Heart left ventricle (tissue), 16 donors: ENCODE data around the gene REL. TPM values are rescaled to one million over a fixed set of nuclear protein-coding genes. Genes with fewer than 3 reads are reported as not detected.

Experiments used
- ATAC-seq, 4 donors: fragments of 200-7000 bp; cut with Tn5 transposase; one replicate each; pipeline ENCODE4 v1.9.1; 2020 to 2022; ENCODE audit warnings: moderate library complexity in 4 of 4, mild to moderate bottlenecking in 3 of 4, moderate number of reproducible peaks in 1 of 4
- DNase-seq, 5 donors: peaks; one replicate each; pipeline ENCODE4 v3.0.0-alpha.2; 2020
- H3K27ac ChIP-seq, 12 donors: fragments of 200-600 bp; sonication (generic) in 4 of 12; one replicate each; pipeline versions ENCODE4 v1.5.0 to v1.8.0; 2016 to 2022; ENCODE audit warnings: mild to moderate bottlenecking in 2 of 12
- H3K27me3 ChIP-seq, 9 donors: fragments of 200-600 bp; sonication (generic) in 2 of 9; one replicate each; pipeline versions ENCODE4 v1.5.1 to v1.8.0; 2016 to 2022; ENCODE audit warnings: mild to moderate bottlenecking in 3 of 9
- H3K36me3 ChIP-seq, 9 donors: fragments of 200-600 bp; sonication (generic) in 2 of 9; one replicate each; pipeline versions ENCODE4 v1.5.0 to v1.8.0; 2018 to 2022; ENCODE audit warnings: mild to moderate bottlenecking in 2 of 9
- H3K4me1 ChIP-seq, 12 donors: fragments of 200-600 bp; sonication (generic) in 4 of 12; one replicate each; pipeline versions ENCODE4 v1.5.0 to v1.8.0; 2016 to 2022; ENCODE audit warnings: mild to moderate bottlenecking in 3 of 12
- H3K4me3 ChIP-seq, 12 donors: fragments of 200-600 bp; sonication (generic) in 4 of 12; one replicate each; pipeline versions ENCODE4 v1.5.0 to v1.8.0; 2017 to 2022; ENCODE audit warnings: mild to moderate bottlenecking in 9 of 12, moderate library complexity in 4 of 12
- H3K9me3 ChIP-seq, 12 donors: fragments of 200-600 bp; sonication (generic) in 4 of 12; one replicate each; pipeline versions ENCODE4 v1.5.0 to v1.8.0; 2016 to 2022; ENCODE audit warnings: mild to moderate bottlenecking in 1 of 12
- POLR2A ChIP-seq, 2 donors: fragments of 450-650 bp; IDR thresholded peaks; one replicate each; pipeline ENCODE4 v1.6.1; 2017; ENCODE audit warnings: antibody characterized with exemption in 2 of 2, mild to moderate bottlenecking in 2 of 2, moderate library complexity in 2 of 2
- WGBS, 4 donors: extraction: QIAGEN DNeasy Blood & Tissue Kit in 2 of 4; methylation state at CpG; one replicate each; pipeline versions ENCODE4 v1.1.5 to v1.1.7; 2013 to 2018; 5-methylcytosine and 5-hydroxymethylcytosine counted together
- intact Hi-C, 10 donors: fragments of 100-400 bp; cut with DNase I; formaldehyde crosslinking; loops; one replicate each; pipeline versions ENCODE4 v1.11.1 to v1.14.2; 2022
- polyA plus RNA-seq, 2 donors: library from polyadenylated mRNA; stranded (reverse); fragments of 200-250 nt; gene quantifications; one replicate each; pipeline ENCODE4 v1.2.3, GENCODE V29; 2013
- total RNA-seq, 9 donors: library from RNA; depleted of rRNA in 2 of 9; stranded (reverse); fragments of >200 nt in 2 of 9; fragmentation: NEBNext Ultra II Directional in 3 of 9; extraction: Animal tissue kit (Norgen Biotek cat#: 25700) in 3 of 9; gene quantifications; one replicate each; pipeline versions ENCODE4 v1.1.0 to v1.2.4, GENCODE V29; 2016 to 2023
- TF ChIP-seq, protein P1 (sequence below), 12 donors: fragments of 200-600 bp; sonication (generic) in 4 of 12; IDR thresholded peaks; one replicate each; pipeline versions ENCODE4 v1.5.0 to v1.8.0; 2018 to 2022; ENCODE audit warnings: antibody characterized with exemption in 12 of 12, mild to moderate bottlenecking in 5 of 12
- donor health status: ischemic (EF 13 %, LVEDD 7.1; RV severe dilation, severe dysfunction).
- donor health status: healthy with polysubstance abuse.
- donor health status: DM: no; HTN: yes; CAD: no.
- donor health status: DM: no; HTN: no; CAD: no.
- donor health status: ischemic (EF 25% LVEDD 6.9; RV normal size, moderate dysfunction).
- donor health status: ischemic (EF 25% LVEDD 5.7; RV mildly dilated, moderate dysfunction).
- donor health status: healthy.
- donor health status: DM: yes; HTN: yes; CAD: no.
- donor health status: ischemic (EF 35%, LVEDD 5.7; RV mildly dilated, moderate dysfunction).
- donor health status: nonischemic (EF 11% LVEDD 7.7; RV severe dilation, severe dysfunction).
- donor health status: DM: yes; HTN: yes; CAD: no.
- donor health status: PGD.
- donor health status: ischemic (EF 29% LVEDD 5.4; RV normal size, mild dysfunction).
- donor health status: nonischemic (EF 23%, LVEDD 6.1; RV moderate dilation, normal function).

The REL gene
- total and polyA plus RNA-seq, 11 donors = 1.4 to 16.0 (median 6.0) TPM

GRCh38 chr2:60839126-60839813 is 42.1 kb upstream of the REL start:
- Histone ChIP-seq H3K36me3 (no peaks in the 10 kb centered on the region), H3K4me1 (peaks cover 0 to 4% (median 0%) of the 10 kb centered on the region in 12 donors), H3K27me3 (peaks cover 0 to 7% (median 0%) of the 10 kb centered on the region in 9 donors), H3K9me3 (no peaks in the 10 kb centered on the region), H3K27ac (no peak overlapping the region), H3K4me3 (no peak overlapping the region)
- 86 to 89% (median 87%) methylated on average over 9 of the region's 9 CpGs for WGBS, 4 donors
- intact Hi-C loops = no loop called here
- ATAC-seq = no peak
- DNase-seq = no peak
- no peak for TF ChIP-seq POLR2A (IDR thresholded peaks at IDR 0.05)
- TF ChIP-seq, protein P1, sequence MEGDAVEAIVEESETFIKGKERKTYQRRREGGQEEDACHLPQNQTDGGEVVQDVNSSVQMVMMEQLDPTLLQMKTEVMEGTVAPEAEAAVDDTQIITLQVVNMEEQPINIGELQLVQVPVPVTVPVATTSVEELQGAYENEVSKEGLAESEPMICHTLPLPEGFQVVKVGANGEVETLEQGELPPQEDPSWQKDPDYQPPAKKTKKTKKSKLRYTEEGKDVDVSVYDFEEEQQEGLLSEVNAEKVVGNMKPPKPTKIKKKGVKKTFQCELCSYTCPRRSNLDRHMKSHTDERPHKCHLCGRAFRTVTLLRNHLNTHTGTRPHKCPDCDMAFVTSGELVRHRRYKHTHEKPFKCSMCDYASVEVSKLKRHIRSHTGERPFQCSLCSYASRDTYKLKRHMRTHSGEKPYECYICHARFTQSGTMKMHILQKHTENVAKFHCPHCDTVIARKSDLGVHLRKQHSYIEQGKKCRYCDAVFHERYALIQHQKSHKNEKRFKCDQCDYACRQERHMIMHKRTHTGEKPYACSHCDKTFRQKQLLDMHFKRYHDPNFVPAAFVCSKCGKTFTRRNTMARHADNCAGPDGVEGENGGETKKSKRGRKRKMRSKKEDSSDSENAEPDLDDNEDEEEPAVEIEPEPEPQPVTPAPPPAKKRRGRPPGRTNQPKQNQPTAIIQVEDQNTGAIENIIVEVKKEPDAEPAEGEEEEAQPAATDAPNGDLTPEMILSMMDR (IDR thresholded peaks at IDR 0.05) = no peak

DNA sequence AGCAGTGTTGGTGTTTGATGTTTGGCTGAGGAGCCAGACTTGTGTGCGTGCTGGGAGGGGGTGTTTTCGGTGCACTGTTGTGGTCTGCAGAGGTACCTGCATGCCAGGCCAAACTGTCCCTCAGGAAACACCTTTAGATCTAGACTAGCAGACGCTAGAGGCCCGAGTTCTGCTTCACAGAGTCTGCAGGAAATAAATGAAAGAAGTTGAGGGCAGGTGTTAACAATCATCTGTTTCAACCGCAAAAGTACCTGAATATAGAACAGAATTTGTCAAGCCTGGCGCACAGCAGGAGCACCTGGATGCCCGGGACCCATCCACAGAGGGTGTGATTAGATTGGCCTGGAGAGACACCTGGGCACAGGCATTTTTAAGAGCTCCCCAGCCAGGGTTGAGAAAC is 40.5 kb upstream of the REL start:
- ATAC-seq (no peak), DNase-seq (no peak)
- H3K4me3 ChIP-seq = no peak overlapping the region
- H3K9me3 ChIP-seq = no peaks in the 10 kb centered on the region
- TF ChIP-seq, protein P1 (IDR thresholded peaks at IDR 0.05) = no peak
- no peak for TF ChIP-seq POLR2A (IDR thresholded peaks at IDR 0.05)
- intact Hi-C loops = no loop called here
- H3K36me3 ChIP-seq = no peaks in the 10 kb centered on the region
- H3K27ac ChIP-seq = no peak overlapping the region
- WGBS, 4 donors = 74 to 87% (median 84%) methylated on average over 7 of the region's 7 CpGs
- no peaks in the 10 kb centered on the region for H3K27me3 ChIP-seq
- H3K4me1 ChIP-seq = no peaks in the 10 kb centered on the region

GRCh38 chr2:60843006-60843405 is 38.4 kb upstream of the REL start:
- H3K36me3 ChIP-seq = no peaks in the 10 kb centered on the region
- 80 to 83% (median 80%) methylated on average over 6 of the region's 6 CpGs for WGBS, 4 donors
- H3K27ac ChIP-seq = no peak overlapping the region
- DNase-seq = no peak
- intact Hi-C loops = no loop called here
- ATAC-seq = no peak
- H3K9me3 ChIP-seq = no peaks in the 10 kb centered on the region
- H3K4me1 ChIP-seq = no peaks in the 10 kb centered on the region
- no peaks in the 10 kb centered on the region for H3K27me3 ChIP-seq
- TF ChIP-seq, protein P1 (IDR thresholded peaks at IDR 0.05) = no peak
- TF ChIP-seq POLR2A (IDR thresholded peaks at IDR 0.05) = no peak
- no peak overlapping the region for H3K4me3 ChIP-seq

GRCh38 chr2:60844105-60844504 is 37.3 kb upstream of the REL start:
- H3K9me3 ChIP-seq = no peaks in the 10 kb centered on the region
- WGBS, 4 donors = 82 to 90% (median 86%) methylated on average over 2 of the region's 2 CpGs
- no peak for TF ChIP-seq POLR2A (IDR thresholded peaks at IDR 0.05)
- TF ChIP-seq, protein P1 (IDR thresholded peaks at IDR 0.05) = no peak
- no peak overlapping the region for H3K4me3 ChIP-seq
- DNase-seq (no peak), ATAC-seq (no peak)
- H3K27ac ChIP-seq = no peak overlapping the region
- H3K27me3 ChIP-seq = no peaks in the 10 kb centered on the region
- H3K36me3 ChIP-seq = no peaks in the 10 kb centered on the region
- no peaks in the 10 kb centered on the region for H3K4me1 ChIP-seq
- intact Hi-C loops = no loop called here
